HepG2 (cell line): ENCODE measurements around the gene SHF. TPM values are rescaled to one million over a fixed set of nuclear protein-coding genes. Genes with fewer than 3 reads are reported as not detected.

Experiments
- AHR ChIP-seq: IDR thresholded peaks from 2 replicates; pipeline ENCODE4 v1.6.1; 2018; ENCODE audit warnings: missing genetic modification reagents, missing compliant biosample characterization
- DZIP1 ChIP-seq: sonication (generic); formaldehyde crosslinking; IDR thresholded peaks from 2 replicates; pipeline ENCODE4 v1.5.0; 2020; ENCODE audit warnings: mild to moderate bottlenecking, missing genetic modification reagents
- ETV5 ChIP-seq: IDR thresholded peaks from 2 replicates; pipeline ENCODE4 v1.6.1; 2018; ENCODE audit warnings: missing biosample characterization, missing genetic modification reagents, inconsistent platforms, borderline replicate concordance
- FLYWCH1 ChIP-seq: sonication (generic); formaldehyde crosslinking; IDR thresholded peaks from 2 replicates; pipeline ENCODE4 v1.8.1; 2023; ENCODE audit warnings: mild to moderate bottlenecking, missing genetic modification reagents
- PRDM10 ChIP-seq: sonication (generic); formaldehyde crosslinking; IDR thresholded peaks from 2 replicates; pipeline ENCODE4 v1.4.0; 2020; ENCODE audit warnings: low read depth, missing genetic modification reagents
- SNAI1 ChIP-seq: sonication (generic); formaldehyde crosslinking; IDR thresholded peaks from 2 replicates; pipeline ENCODE4 v1.5.0; 2020; ENCODE audit warnings: mild to moderate bottlenecking, missing genetic modification reagents, borderline replicate concordance
- TBX3 ChIP-seq: fragments of 450-650 bp; IDR thresholded peaks from 2 replicates; pipeline ENCODE4 v1.6.1; 2017; ENCODE audit warnings: antibody characterized with exemption, mild to moderate bottlenecking, inconsistent platforms, borderline replicate concordance
- TCF12 ChIP-seq, 2 experiments: fragments of 450-650 bp in 1 of 2; sonication (generic) in 1 of 2; formaldehyde crosslinking in 1 of 2; IDR thresholded peaks; 2 replicates each; pipeline versions ENCODE4 v1.6.1 to v1.8.0; 2017 to 2022; ENCODE audit warnings: antibody characterized with exemption in 1 of 2, mild to moderate bottlenecking in 1 of 2, missing genetic modification reagents in 1 of 2, moderate library complexity in 1 of 2
- THAP11 ChIP-seq: IDR thresholded peaks from 2 replicates; pipeline ENCODE4 v1.6.1; 2016; ENCODE audit warnings: missing biosample characterization, missing genetic modification reagents
- THAP8 ChIP-seq: sonication (generic); formaldehyde crosslinking; IDR thresholded peaks from 2 replicates; pipeline ENCODE4 v1.5.1; 2020; ENCODE audit warnings: missing genetic modification reagents, mild to moderate bottlenecking, borderline replicate concordance
- TMF1 ChIP-seq: sonication (generic); formaldehyde crosslinking; IDR thresholded peaks from 2 replicates; pipeline ENCODE4 v1.8.1; 2022; ENCODE audit warnings: low read depth, missing genetic modification reagents
- TP53 ChIP-seq: sonication (generic); formaldehyde crosslinking; conservative IDR thresholded peaks from 2 replicates; pipeline ENCODE4 v1.4.0; 2020; ENCODE audit warnings: missing genetic modification reagents
- TRIM24 ChIP-seq: sonication (generic); formaldehyde crosslinking; IDR thresholded peaks from 2 replicates; pipeline ENCODE4 v1.8.0; 2022; ENCODE audit warnings: mild to moderate bottlenecking, missing genetic modification reagents
- ZBTB1 ChIP-seq: sonication (generic); formaldehyde crosslinking; IDR thresholded peaks from 2 replicates; pipeline ENCODE4 v1.4.0; 2020; ENCODE audit warnings: missing genetic modification reagents, borderline replicate concordance
- ZBTB20 ChIP-seq: sonication (generic); formaldehyde crosslinking; IDR thresholded peaks from 2 replicates; pipeline ENCODE4 v1.8.1; 2023; ENCODE audit warnings: missing genetic modification reagents, low read depth, mild to moderate bottlenecking, borderline replicate concordance
- ZNF280B ChIP-seq: sonication (generic); formaldehyde crosslinking; IDR thresholded peaks from 2 replicates; pipeline ENCODE4 v1.5.0; 2020; ENCODE audit warnings: missing genetic modification reagents, mild to moderate bottlenecking, borderline replicate concordance
- ZNF431 ChIP-seq: sonication (generic); formaldehyde crosslinking; IDR thresholded peaks from 2 replicates; pipeline ENCODE4 v1.9.0; 2022; ENCODE audit warnings: missing genetic modification reagents, low read depth, mild to moderate bottlenecking, borderline replicate concordance
- ZNF674 ChIP-seq: sonication (generic); formaldehyde crosslinking; IDR thresholded peaks from 2 replicates; pipeline ENCODE4 v1.5.0; 2020; ENCODE audit warnings: low read depth, mild to moderate bottlenecking, missing genetic modification reagents
- ZNF724P ChIP-seq: sonication (generic); formaldehyde crosslinking; IDR thresholded peaks from 2 replicates; pipeline ENCODE4 v1.8.0; 2022; ENCODE audit warnings: missing genetic modification reagents, borderline replicate concordance
- ZNF749 ChIP-seq: sonication (generic); formaldehyde crosslinking; IDR thresholded peaks from 2 replicates; pipeline ENCODE4 v1.8.0; 2022; ENCODE audit warnings: mild to moderate bottlenecking, missing genetic modification reagents, moderate library complexity, borderline replicate concordance
- polyA plus RNA-seq, 8 experiments: library from polyadenylated mRNA; depleted of rRNA in 3 of 8; stranded (reverse) in 7 of 8; unstranded in 1 of 8; fragments of >200 nt; fragmentation: Illumina TruSeq in 4 of 8; extraction: Trizol in 4 of 8; gene quantifications; 2 replicates each; pipeline versions ENCODE4 v1.2.1 to v1.2.3, GENCODE V29; 2011 to 2016; ENCODE audit warnings: low read depth in 4 of 8, missing spikeins in 1 of 8, mixed read lengths in 1 of 8; ENCODE audit not compliant: insufficient read depth in 1 of 8
- total RNA-seq, 5 experiments: library from RNA; depleted of rRNA; stranded (reverse); fragments of >200 nt; fragmentation: Illumina TruSeq; extraction: Trizol; gene quantifications; 2 replicates each; pipeline ENCODE4 v1.2.3, GENCODE V29; 2016; ENCODE audit warnings: low read depth in 1 of 5

The SHF gene
- total and polyA plus RNA-seq, 2 of the 13 experiments (the other 11 are each of a cell fraction or from before 2014, with no cell fraction given), result 20.9 to 25.5 TPM

GRCh38 chr15:45198337-45199135 lies 10.8 kb upstream of the SHF start (continued):
- TF ChIP-seq ETV5 (no peak), ZNF431 (CRISPR knock-in tag) (0 out of 2 replicates have a peak, but pooled peaks have one; percentile 51), THAP11 (peak; percentile 81), ZNF749 (CRISPR knock-in tag) (no peak), TCF12 (IDR thresholded peaks at IDR 0.05) (no peak), TCF12 (CRISPR knock-in tag; IDR thresholded peaks at IDR 0.05) (no peak), SNAI1 (CRISPR knock-in tag) (no peak; the same call in 1 of the 2 replicates), TMF1 (CRISPR knock-in tag) (no peak), ZBTB20 (CRISPR knock-in tag) (no peak), ZNF280B (no peak), ZNF724P (no peak), DZIP1 (CRISPR knock-in tag) (peak; percentile 76; the same call in 1 of the 2 replicates), FLYWCH1 (CRISPR knock-in tag) (no peak), TRIM24 (CRISPR knock-in tag) (no peak), ZNF674 (CRISPR knock-in tag) (no peak), PRDM10 (CRISPR knock-in tag) (peak; percentile 60; the same call in 1 of the 2 replicates), TBX3 (no peak), AHR (CRISPR knock-in tag) (no peak), ZBTB1 (CRISPR knock-in tag) (no peak), THAP8 (CRISPR knock-in tag) (no peak), TP53 (CRISPR knock-in tag) (no peak)
